ENCODE measurements around the gene ITIH5.
A peak's percentile ranks its signal among the peaks of the same experiment; 100 is the strongest.

Gene ITIH5

DNA sequence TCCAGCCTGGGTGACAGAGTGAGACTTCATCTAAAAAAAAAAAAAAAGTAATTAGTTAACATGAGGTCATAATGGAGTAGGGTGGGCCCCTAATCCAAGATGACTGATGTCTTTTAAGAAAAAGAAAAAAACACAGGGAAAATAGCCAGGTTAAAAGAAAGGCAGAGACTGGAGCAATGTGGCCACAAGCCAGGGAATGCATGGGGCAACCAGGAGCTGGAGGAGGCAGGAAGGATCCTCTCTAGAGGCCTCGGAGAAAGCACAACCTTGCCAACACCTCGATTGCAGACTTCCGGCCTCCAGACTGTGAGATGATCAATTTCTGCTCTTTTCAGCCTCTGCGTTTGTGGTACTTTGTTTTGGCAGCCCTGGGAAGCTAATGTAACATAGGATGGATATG lies 121.5 kb downstream of the ITIH5 start:
- no peak for DNase-seq

DNA sequence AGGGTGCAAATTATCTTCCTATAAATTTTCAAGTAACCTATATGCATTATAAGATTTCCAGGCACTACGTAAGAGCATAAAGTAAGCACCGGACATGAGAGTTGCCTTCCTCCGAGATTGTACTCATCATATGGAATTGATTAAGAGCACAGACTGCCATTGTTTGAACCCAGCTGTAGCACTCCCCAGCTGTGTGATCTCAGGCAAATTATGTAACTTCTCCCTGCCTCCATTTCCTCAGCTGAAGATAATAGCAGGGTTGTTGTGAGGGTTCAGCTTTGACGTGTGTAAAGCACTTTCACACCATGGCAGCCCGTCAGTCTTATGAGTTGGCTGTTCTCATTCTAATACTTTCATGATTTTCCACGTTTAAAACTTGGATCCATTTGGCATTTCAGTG lies 122.6 kb downstream of the ITIH5 start:
- DNase-seq, result no peak

GRCh38 chr10:7542189-7542914 lies 124.4 kb downstream of the ITIH5 start:
- DNase-seq, result no peak

DNA sequence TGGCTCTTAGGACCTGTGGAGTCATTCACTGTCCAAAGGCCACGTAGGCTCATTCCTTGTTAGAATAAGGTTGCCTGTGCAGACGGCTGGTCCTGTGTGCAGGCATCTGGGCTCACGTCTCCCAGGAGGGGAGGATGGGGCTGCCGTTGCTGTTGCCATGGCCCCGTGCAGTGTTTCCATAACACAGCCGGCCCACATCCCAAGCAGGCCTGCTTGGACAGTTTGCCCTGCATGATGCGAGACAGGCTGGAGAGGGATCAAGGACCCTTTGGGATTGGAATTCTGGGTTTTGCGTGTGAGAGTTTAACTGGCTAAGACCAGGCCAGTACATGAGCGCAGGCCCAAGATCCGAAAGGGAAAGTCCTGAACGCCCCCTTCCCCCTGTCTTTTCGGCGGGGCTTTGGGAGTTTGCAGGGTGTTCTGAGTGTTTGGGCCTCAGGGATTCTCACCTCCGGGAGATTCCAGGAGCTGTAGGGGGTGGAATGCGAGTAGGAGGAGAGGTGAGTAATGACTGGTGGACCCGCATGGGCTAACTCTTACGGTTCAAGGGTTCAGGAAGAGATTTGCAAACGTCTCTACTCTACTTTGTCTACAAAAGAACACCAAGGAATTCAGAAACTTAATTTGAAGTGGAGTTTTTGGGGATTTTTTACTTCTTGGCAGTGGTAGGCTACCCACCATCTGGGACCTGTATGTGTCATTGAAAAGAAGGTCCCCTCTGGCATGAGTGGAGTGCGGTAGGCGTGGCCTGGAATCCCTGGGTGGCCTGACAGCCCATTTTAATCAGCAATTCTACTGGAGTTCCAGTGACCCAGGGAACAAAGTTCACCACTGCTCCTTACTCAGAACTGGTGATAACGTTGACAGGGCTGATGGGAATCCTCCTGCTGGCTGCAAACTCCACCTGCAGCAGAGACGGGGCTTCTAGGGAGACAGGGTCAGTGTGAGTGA lies 125.4 kb downstream of the ITIH5 start:
- no peak for DNase-seq

DNA sequence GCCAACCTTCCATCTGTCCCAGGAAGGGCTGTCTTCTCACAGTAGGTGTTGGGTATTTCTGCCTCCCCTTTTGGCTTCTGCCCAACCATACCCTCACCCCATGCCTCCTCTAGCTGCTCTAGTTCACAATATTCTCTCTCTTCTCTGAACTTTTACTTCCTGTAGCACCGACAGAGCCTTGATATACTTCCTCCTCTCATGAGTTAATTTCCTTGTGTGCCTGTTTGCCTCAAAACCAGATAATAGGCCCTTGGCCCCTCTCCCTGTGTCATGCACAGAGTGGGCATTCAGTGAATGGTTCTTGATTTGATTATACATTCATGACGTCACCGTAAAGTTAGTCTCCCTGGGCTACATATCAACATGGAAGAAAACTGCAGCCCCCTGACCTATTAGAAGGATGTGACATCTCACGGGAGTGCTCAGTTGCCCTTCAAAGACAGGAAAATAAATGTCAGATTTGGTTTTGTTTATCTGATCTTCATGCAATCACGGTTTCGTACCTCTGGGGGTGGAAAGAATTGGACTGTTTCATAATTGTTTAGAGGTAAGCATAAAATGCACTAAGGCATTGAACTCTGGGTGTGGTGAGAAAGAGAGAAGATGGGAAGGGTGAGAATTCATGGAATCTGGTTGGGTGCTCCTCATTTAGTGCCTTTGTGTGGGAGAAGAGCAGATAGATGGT lies 127.7 kb downstream of the ITIH5 start:
- no peak for DNase-seq

- no peak for DNase-seq
These were observed 129.6 kb downstream of the ITIH5 start for GRCh38 chr10:7537126-7537525.

DNA sequence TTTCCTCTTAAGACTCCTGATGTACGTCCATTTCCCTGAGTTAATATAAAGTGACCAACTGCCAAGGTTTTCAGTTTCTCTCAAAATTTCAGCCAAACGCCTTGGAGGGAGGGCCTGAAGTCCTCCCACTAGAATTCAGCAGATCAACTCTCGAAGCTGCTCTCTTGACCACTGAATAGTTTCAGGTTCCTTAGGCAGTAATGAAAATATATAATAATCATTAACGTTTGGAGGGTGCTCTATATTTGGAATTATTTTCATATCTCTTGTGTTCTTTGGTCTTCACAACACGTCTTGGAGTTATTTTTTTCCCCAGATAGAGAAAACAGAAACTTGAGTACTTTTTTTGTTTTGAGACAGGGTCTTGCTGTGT lies 132.3 kb downstream of the ITIH5 start:
- DNase-seq, result no peak

GRCh38 chr10:7533657-7534479 lies 132.9 kb downstream of the ITIH5 start:
- DNase-seq, result no peak

DNA sequence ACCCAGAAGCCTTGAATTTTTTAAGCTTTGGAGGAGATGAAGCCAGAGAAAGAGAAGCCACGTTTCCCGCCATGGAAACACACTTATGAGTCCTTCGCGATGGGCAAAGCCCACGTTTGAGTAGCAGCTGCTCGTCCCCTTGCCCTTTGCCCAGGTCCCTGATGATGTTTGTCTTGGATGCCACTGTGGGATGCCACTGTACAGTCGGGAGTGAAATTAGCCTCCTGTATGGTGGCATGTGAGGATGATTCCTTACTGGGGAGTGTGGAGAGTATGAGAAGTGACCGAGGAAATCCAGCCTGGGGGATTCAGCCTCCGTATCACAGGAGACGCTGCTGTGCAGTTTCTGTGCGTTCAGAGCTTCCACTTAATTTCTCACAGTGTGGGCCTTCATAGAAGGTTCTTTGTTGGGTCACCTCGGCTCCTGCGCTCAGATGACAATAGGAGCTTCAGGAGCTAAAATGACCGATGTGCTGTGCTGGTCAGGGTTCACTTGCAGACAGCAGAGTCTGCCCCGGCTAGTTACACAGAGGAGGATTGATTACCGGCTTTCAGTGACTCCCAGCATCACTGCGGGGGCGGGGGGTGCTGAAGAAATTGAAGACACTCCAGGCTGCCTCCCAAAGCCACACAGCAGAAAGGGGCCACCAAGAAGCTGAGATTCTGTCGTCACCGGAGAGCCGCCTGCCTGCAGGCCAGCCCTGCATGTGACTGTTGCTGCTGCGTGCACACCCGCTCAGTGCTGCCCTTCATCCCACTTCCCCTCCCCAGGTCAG lies 133.9 kb downstream of the ITIH5 start:
- no peak for DNase-seq

DNA sequence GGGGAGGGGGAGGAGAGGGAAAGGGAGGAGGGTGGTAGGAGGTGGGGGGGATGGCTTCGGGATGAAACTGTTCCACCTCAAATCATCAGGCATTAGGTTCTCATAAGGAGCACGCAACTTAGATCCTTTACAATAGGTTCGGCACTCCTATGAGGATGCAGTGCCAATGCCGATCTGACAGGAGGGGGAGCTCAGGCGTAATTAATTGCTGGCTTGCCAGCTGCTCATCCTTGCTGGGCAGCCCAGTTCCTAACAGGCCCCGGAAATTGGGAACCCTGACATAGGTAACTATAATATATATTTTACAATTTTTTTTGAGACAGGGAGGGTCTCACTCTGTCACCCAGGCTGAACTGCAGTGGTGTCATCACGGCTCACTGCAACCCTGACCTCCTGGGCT lies 137.1 kb downstream of the ITIH5 start:
- no peak for DNase-seq

DNA sequence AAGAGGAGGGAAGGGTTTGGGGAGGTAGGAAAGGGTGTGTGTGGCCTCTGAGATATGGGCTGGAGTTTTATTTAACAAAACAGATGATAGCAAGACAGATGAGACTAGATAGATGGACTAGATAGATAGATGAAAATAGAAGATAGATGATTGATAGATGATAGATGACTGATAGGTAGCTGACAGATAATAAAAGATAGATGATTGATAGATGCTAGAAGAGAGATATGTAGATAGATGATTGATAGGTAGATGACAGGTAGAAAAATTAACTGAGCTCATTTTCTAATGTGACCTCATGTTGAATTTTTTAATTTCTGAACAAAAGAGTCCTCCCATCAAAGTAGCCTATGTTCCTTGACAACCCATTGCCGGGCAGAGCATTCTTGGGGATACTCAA lies 139.3 kb downstream of the ITIH5 start:
- no peak for DNase-seq

- DNase-seq, result no peak
These were observed 140.8 kb downstream of the ITIH5 start for GRCh38 chr10:7526017-7526400.

DNA sequence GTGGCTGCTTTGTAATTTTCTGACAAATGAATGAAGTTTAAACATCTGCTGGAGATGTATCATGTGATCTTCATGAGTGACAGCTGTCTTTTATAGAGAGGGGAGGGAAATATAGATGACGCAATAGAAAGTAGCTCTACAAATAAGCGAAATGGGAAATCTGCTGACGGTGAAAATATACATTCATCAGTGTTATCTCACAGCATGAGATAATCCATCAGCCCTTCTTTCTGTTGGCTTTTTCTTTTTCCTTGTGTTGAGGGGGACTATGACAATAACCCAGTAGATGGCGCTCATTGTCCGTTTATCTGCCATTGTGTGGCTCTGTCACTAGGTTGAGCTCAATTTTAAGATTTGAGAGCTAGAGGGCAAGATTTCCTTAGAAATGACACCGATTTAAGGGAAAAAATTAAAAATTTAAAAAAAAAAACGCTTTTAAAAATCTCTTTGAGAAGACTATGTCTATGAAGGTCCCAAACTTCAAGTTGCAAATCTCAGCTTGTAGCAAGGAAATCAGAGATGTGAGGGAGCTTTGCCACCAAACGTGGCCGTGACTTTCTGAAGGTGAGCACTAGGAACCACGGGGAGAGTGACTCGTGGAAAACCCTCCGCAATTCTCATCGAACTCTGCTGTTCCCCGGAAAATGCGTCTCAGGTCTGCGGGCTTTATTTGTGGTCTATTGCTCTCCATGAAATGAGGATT lies 141.3 kb downstream of the ITIH5 start:
- DNase-seq, result peak; percentile 24

- DNase-seq, result no peak
These were observed 143.1 kb downstream of the ITIH5 start for GRCh38 chr10:7523656-7524055.

- peak; percentile 18 for DNase-seq
These were observed 146.0 kb downstream of the ITIH5 start for GRCh38 chr10:7520507-7521485.

GRCh38 chr10:7519351-7519750 lies 147.4 kb downstream of the ITIH5 start:
- DNase-seq, result no peak

- DNase-seq, result no peak
These were observed 148.1 kb downstream of the ITIH5 start for GRCh38 chr10:7518693-7519092.

GRCh38 chr10:7515439-7515838 lies 151.3 kb downstream of the ITIH5 start:
- DNase-seq, result no peak

DNA sequence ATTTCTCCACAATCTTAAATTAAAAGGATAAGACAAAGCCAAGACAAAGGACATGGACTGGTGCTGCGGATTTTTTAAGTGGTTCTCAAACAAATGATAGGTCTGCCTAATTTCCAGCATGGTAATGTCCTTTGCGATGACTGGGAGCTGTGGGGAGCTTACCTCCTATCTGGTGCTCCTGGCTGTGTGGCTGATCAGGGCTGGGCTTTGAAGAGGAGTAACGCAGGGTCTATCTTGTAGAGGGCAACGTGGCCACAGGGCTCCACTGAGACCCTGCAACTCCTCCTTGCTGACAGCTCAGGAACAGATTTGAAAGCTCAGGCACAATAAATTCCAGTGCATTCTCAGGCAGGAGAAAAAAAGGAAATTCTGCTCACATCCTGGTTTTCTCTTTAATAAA lies 152.8 kb downstream of the ITIH5 start:
- DNase-seq, result no peak

DNA sequence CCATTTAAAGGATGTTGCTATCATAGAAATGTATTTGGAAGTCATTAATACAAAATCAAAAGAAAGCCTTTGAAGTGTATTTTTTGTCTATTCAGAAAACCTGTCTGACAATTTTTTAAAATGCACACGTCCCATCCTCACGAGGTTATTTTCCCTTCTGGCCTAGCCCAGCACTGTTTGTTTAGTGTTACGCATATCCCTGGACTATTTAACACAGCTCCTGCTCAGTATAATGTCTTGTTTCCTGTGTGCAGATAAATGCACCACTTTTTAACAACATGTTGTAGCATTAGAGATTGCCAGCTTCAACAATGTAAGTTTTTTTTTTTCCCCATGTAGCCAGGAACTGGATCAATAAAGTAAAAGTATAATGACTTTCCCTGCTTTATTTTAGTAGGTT lies 153.3 kb downstream of the ITIH5 start:
- DNase-seq, result no peak

Data from NCI-H748 treated with DMSO at 0.1 percent for 48 hours (cell line).